ENCODE results near the gene CANT1.

- TF ChIP-seq POLR2A (IDR thresholded peaks at IDR 0.05) (no peak), CTCF (IDR thresholded peaks at IDR 0.05) (no peak), EP300 (IDR thresholded peaks at IDR 0.05) (no peak)
These were observed 32.0 kb downstream of the CANT1 start for GRCh38 chr17:78977681-78977943.

All from ovary (tissue), 3 donors.